PC-9 (cell line): ENCODE data around the gene IYD. TPM values are rescaled to one million over a fixed set of nuclear protein-coding genes. Genes with fewer than 3 reads are reported as not detected.

ENCODE experiments used
- BruUV-seq: library from RNA; stranded (reverse); fragments of 400-500 nt; replicated peaks from 2 replicates; lab custom pipeline; 2021; lab: Mats Ljungman, UMichigan
- CTCF ChIA-PET: fragments of 300-600 bp; sonication (Branson Sonifier 250); formaldehyde crosslinking; loops from one replicate; lab custom pipeline; 2022; ENCODE audit warnings: antibody characterized with exemption; lab: Charles Lee
- POLR2A ChIA-PET: fragments of 300-600 bp; sonication (Branson Sonifier 250); formaldehyde crosslinking; loops from one replicate; lab custom pipeline; 2022; ENCODE audit warnings: antibody characterized with exemption; ENCODE audit not compliant: unreplicated experiment; lab: Charles Lee
- DNase-seq, 2 experiments: peaks; one replicate each; pipeline versions ENCODE4 v3.0.0 to v3.0.0-alpha.2; 2015 to 2022; ENCODE audit warnings: mixed read lengths in 1 of 2
- H2AFZ ChIP-seq: fragments of 200-600 bp; sonication (generic); 2 replicates; pipeline ENCODE4 v1.8.1; 2017; ENCODE audit warnings: antibody characterized with exemption
- H3F3A ChIP-seq: fragments of 200-600 bp; sonication (generic); 2 replicates; pipeline ENCODE4 v1.8.1; 2017; ENCODE audit warnings: antibody characterized with exemption, mild to moderate bottlenecking, low read depth; ENCODE audit not compliant: insufficient read depth
- H3K27ac ChIP-seq: fragments of 200-600 bp; sonication (generic); 2 replicates; pipeline ENCODE4 v1.6.1; 2016; ENCODE audit warnings: mixed run types
- H3K27me3 ChIP-seq: fragments of 200-600 bp; sonication (generic); 2 replicates; pipeline ENCODE4 v1.6.1; 2016; ENCODE audit warnings: low read depth, mixed run types; ENCODE audit not compliant: insufficient read depth
- H3K36me3 ChIP-seq: fragments of 200-600 bp; sonication (generic); 2 replicates; pipeline ENCODE4 v1.6.1; 2016; ENCODE audit warnings: low read depth, mixed run types
- H3K4me1 ChIP-seq: fragments of 200-600 bp; sonication (generic); replicated peaks from 2 replicates; pipeline ENCODE4 v1.6.1; 2016; ENCODE audit warnings: mixed run types; ENCODE audit not compliant: insufficient read depth
- H3K4me2 ChIP-seq: fragments of 200-600 bp; sonication (generic); 2 replicates; pipeline ENCODE4 v1.6.1; 2017; ENCODE audit warnings: mixed run types
- H3K4me3 ChIP-seq: fragments of 200-600 bp; sonication (generic); 2 replicates; pipeline ENCODE4 v1.6.1; 2016; ENCODE audit warnings: mixed run types
- H3K79me2 ChIP-seq: fragments of 200-600 bp; sonication (generic); 2 replicates; pipeline ENCODE4 v1.6.1; 2017; ENCODE audit warnings: low read depth, mixed run types
- H3K9me2 ChIP-seq: fragments of 200-600 bp; sonication (generic); 2 replicates; pipeline ENCODE4 v1.8.1; 2017; ENCODE audit warnings: mild to moderate bottlenecking; ENCODE audit not compliant: insufficient read depth
- H3K9me3 ChIP-seq: fragments of 200-600 bp; sonication (generic); 2 replicates; pipeline ENCODE4 v1.8.1; 2016; ENCODE audit warnings: low read depth; ENCODE audit not compliant: insufficient read depth
- H4K20me1 ChIP-seq: fragments of 200-600 bp; sonication (generic); 2 replicates; pipeline ENCODE4 v1.8.1; 2017; ENCODE audit not compliant: insufficient read depth
- CTCF ChIP-seq: fragments of 200-600 bp; sonication (generic); conservative IDR thresholded peaks from 2 replicates; pipeline ENCODE4 v1.6.1; 2017; ENCODE audit warnings: mixed run types, antibody characterized with exemption, mild to moderate bottlenecking, moderate library complexity
- EZH2 ChIP-seq: fragments of 200-600 bp; sonication (generic); IDR thresholded peaks from 2 replicates; pipeline ENCODE4 v1.8.0; 2017; ENCODE audit warnings: antibody characterized with exemption, low read depth
- intact Hi-C: fragments of 100-400 bp; cut with micrococcal nuclease; formaldehyde crosslinking; loops from one replicate; pipeline ENCODE4 v1.10.0; 2022; ENCODE audit not compliant: unreplicated experiment
- total RNA-seq: library from RNA; stranded (reverse); gene quantifications from 2 replicates; pipeline ENCODE4 v1.2.3, GENCODE V29; 2021

Gene IYD
- total RNA-seq, 1 experiment from 2014 or later, result not detected

- Histone ChIP-seq H4K20me1 (no peaks in the 10 kb centered on the region), H3K9me2 (no peaks in the 10 kb centered on the region), H3K4me2 (no peak overlapping the region), H3F3A (no peaks in the 10 kb centered on the region), H3K36me3 (no peaks in the 10 kb centered on the region), H3K79me2 (no peaks in the 10 kb centered on the region), H3K27ac (no peak overlapping the region), H3K27me3 (no peaks in the 10 kb centered on the region), H2AFZ (no peak overlapping the region), H3K9me3 (no peaks in the 10 kb centered on the region), H3K4me3 (no peak overlapping the region), H3K4me1 (peaks cover 16% of the 10 kb centered on the region)
- intact Hi-C loops, result no loop called here
- CTCF ChIA-PET, result no interaction called here
- POLR2A ChIA-PET, result no interaction called here
- no peak for DNase-seq
- TF ChIP-seq CTCF (no peak), EZH2 (no peak)
- BruUV-seq, result no TSS peak
These were observed 43.4 kb downstream of the IYD start for GRCh38 chr6:150412221-150412620.

- peaks cover 23% of the 10 kb centered on the region for H3K4me1 ChIP-seq
- H3K27ac ChIP-seq, result no peak overlapping the region
- H3K36me3 ChIP-seq, result no peaks in the 10 kb centered on the region
- H4K20me1 ChIP-seq, result no peaks in the 10 kb centered on the region
- no peak for DNase-seq
- H3K4me2 ChIP-seq, result no peak overlapping the region
- TF ChIP-seq EZH2 (no peak), CTCF (no peak)
- no peaks in the 10 kb centered on the region for H3K9me3 ChIP-seq
- H3K9me2 ChIP-seq, result no peaks in the 10 kb centered on the region
- no peak overlapping the region for H3K4me3 ChIP-seq
- ChIA-PET CTCF (interaction anchor here (0.5 kb wide), 1 partner anchor 400 kb away, joined by 5 read pairs; no protein-coding TSS in a partner anchor), POLR2A (no interaction called here)
- H3F3A ChIP-seq, result no peaks in the 10 kb centered on the region
- no TSS peak for BruUV-seq
- intact Hi-C loops, result no loop called here
- H2AFZ ChIP-seq, result no peak overlapping the region
- H3K79me2 ChIP-seq, result no peaks in the 10 kb centered on the region
- no peaks in the 10 kb centered on the region for H3K27me3 ChIP-seq
These were observed 44.4 kb downstream of the IYD start for GRCh38 chr6:150413198-150413597.

- no peaks in the 10 kb centered on the region for H4K20me1 ChIP-seq
- H3K4me3 ChIP-seq, result no peak overlapping the region
- no peak overlapping the region for H3K27ac ChIP-seq
- no peak for TF ChIP-seq EZH2
- no peak for TF ChIP-seq CTCF
- peaks cover 29% of the 10 kb centered on the region for H3K4me1 ChIP-seq
- no peaks in the 10 kb centered on the region for H3K9me3 ChIP-seq
- ChIA-PET CTCF (no interaction called here), POLR2A (no interaction called here)
- H3K4me2 ChIP-seq, result no peak overlapping the region
- H3K36me3 ChIP-seq, result no peaks in the 10 kb centered on the region
- H3F3A ChIP-seq, result peaks cover 5% of the 10 kb centered on the region; the same call in 1 of the 2 replicates
- no peak for DNase-seq
- no TSS peak for BruUV-seq
- H3K27me3 ChIP-seq, result no peaks in the 10 kb centered on the region
- intact Hi-C loops, result no loop called here
- no peaks in the 10 kb centered on the region for H3K9me2 ChIP-seq
- no peaks in the 10 kb centered on the region for H3K79me2 ChIP-seq
- no peak overlapping the region for H2AFZ ChIP-seq
These were observed 45.0 kb downstream of the IYD start for GRCh38 chr6:150413781-150414281.
